Measurements from ENCODE around the gene MARF1. TPM values are rescaled to one million over a fixed set of nuclear protein-coding genes. Genes with fewer than 3 reads are reported as not detected.
"Not testable (repeated sequence)": the region's sequence is repeated elsewhere in the genome, so short reads cannot be mapped to it uniquely, and the experiment has no call there.

Gene MARF1
- total RNA-seq, 1 experiment from 2014 or later: 68.1 TPM

DNA sequence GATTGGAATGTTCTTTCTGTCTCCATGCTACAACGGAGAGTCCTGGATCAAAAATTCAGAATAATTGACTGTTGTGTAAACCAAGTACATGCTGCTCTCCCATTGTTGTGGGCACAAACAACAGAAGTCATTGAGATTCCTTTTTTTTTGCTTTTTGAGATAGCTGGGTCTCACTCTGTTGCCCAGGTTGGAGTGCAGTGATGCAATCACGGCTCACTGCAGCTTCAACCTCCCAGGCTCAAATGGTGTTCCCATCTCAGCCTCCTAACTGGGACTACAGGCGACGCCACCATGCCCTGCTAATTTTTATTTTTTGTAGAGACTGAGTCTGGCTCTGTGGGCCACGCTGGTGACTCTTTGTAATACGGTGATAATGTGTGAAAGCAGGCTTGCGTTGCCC is 31.6 kb upstream of the MARF1 start:
- intact Hi-C loops (cut with micrococcal nuclease; ENCODE audit: unreplicated experiment): no loop called here
- CTCF ChIA-PET: no interaction called here
- Histone ChIP-seq H3K9me3 (ENCODE audit: insufficient read depth, low read depth) (no peaks in the 10 kb centered on the region), H3K4me1 (replicated peaks; ENCODE audit: insufficient read depth) (peaks cover 22% of the 10 kb centered on the region), H3K4me3 (no peak overlapping the region), H3K27me3 (ENCODE audit: insufficient read depth, low read depth) (no peaks in the 10 kb centered on the region), H3K4me2 (no peak overlapping the region), H3F3A (ENCODE audit: insufficient read depth, low read depth) (peaks cover 40% of the 10 kb centered on the region), H2AFZ (no peak overlapping the region), H3K36me3 (ENCODE audit: low read depth) (peaks cover 20% of the 10 kb centered on the region), H3K79me2 (ENCODE audit: low read depth) (peaks cover 18% of the 10 kb centered on the region; the same call in 1 of the 2 replicates), H3K9me2 (ENCODE audit: insufficient read depth) (no peaks in the 10 kb centered on the region), H3K27ac (no peak overlapping the region), H4K20me1 (ENCODE audit: insufficient read depth) (no peaks in the 10 kb centered on the region)
- no TSS peak for BruUV-seq (replicated peaks)
- DNase-seq: no peak
- TF ChIP-seq EZH2 (IDR thresholded peaks at IDR 0.05; ENCODE audit: low read depth) (no peak), CTCF (conservative IDR thresholded peaks at IDR 0.05) (no peak)
- POLR2A ChIA-PET (ENCODE audit: unreplicated experiment): no interaction called here

DNA sequence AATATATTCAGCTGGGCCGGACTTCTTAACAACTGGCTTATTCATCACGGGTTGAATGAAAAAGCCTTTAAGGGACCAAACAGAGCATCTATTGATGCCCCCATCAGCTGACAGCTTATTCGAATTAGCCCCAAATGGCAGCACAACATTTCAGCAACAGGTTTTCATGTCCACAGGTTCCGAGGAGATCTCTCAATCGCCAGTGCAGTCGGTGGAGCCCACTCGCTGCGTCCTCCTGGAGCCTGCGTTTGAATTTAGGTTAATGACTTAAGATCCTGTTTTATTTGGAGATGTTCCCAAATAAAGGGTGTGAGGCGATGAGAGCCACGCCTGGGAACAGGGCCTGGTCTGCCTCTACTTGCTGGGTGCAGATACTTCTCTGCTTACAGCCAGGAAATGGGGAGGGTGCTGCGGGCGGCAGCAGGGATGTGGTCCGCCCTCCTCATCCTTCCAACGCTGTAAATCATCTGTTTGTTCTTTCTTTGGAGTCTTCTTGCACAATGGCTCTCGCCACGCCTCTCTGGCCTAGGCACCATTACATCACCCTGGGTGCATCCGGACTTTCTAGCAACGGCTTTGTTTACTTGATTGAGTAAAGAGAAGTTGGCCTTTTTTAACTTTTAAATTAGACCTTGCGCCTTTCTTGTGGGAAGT is 29.7 kb upstream of the MARF1 start:
- no peaks in the 10 kb centered on the region for H4K20me1 ChIP-seq (ENCODE audit: insufficient read depth)
- H3K27ac ChIP-seq: peak overlapping the region; percentile 41
- CTCF ChIA-PET: interaction anchor here (0.6 kb wide), 1 partner anchor 20 kb away, joined by 3 read pairs; no protein-coding TSS in a partner anchor
- no peaks in the 10 kb centered on the region for H3K9me2 ChIP-seq (ENCODE audit: insufficient read depth)
- no peak overlapping the region for H2AFZ ChIP-seq
- intact Hi-C loops (cut with micrococcal nuclease; ENCODE audit: unreplicated experiment): no loop called here
- peaks cover 20% of the 10 kb centered on the region for H3K36me3 ChIP-seq (ENCODE audit: low read depth)
- H3K27me3 ChIP-seq (ENCODE audit: insufficient read depth, low read depth): no peaks in the 10 kb centered on the region
- no peak for TF ChIP-seq CTCF (conservative IDR thresholded peaks at IDR 0.05)
- no peak for TF ChIP-seq EZH2 (IDR thresholded peaks at IDR 0.05; ENCODE audit: low read depth)
- H3K4me1 ChIP-seq (replicated peaks; ENCODE audit: insufficient read depth): peaks cover 22% of the 10 kb centered on the region
- peaks cover 34% of the 10 kb centered on the region for H3F3A ChIP-seq (ENCODE audit: insufficient read depth, low read depth)
- H3K79me2 ChIP-seq (ENCODE audit: low read depth): peaks cover 18% of the 10 kb centered on the region; the same call in 1 of the 2 replicates
- POLR2A ChIA-PET (ENCODE audit: unreplicated experiment): interaction anchor here (0.6 kb wide), 1 partner anchor 25 kb away, joined by 7 read pairs; no protein-coding TSS in a partner anchor
- no peak overlapping the region for H3K4me3 ChIP-seq
- H3K4me2 ChIP-seq: peak overlapping the region; percentile 43
- DNase-seq: peak; percentile 84 to 85
- no TSS peak for BruUV-seq (replicated peaks)
- no peaks in the 10 kb centered on the region for H3K9me3 ChIP-seq (ENCODE audit: insufficient read depth, low read depth)

DNA sequence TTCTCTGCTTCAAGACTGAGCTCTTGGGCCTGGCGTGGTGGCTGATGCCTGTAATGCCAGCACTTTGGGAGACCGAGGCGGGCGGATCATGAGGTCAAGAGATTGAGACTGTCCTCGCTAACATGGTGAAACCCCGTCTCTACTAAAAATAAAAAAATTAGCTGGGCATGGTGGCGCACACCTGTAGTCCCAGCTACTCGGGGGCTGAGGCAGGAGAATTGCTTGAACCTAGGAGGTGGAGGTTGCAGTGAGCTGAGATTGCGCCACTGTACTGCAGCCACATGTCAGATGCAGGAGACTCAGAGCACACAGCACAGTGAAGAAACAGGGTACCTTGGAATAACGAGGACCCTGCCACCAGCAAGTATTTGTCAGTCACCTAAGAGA is 29.2 kb upstream of the MARF1 start:
- H4K20me1 ChIP-seq (ENCODE audit: insufficient read depth); H3K9me3 ChIP-seq (ENCODE audit: insufficient read depth, low read depth); H2AFZ ChIP-seq; H3K4me3 ChIP-seq; BruUV-seq (replicated peaks); H3K27me3 ChIP-seq (ENCODE audit: insufficient read depth, low read depth); DNase-seq; intact Hi-C loops (cut with micrococcal nuclease; ENCODE audit: unreplicated experiment); H3K9me2 ChIP-seq (ENCODE audit: insufficient read depth): not testable (repeated sequence)
- H3K27ac ChIP-seq: peak overlapping the region; percentile 41
- ChIA-PET CTCF (interaction anchor here (0.6 kb wide), 2 partner anchors 19 to 57 kb away, joined by 3 to 8 read pairs; no protein-coding TSS in a partner anchor), POLR2A (ENCODE audit: unreplicated experiment) (interaction anchor here (0.6 kb wide), 1 partner anchor 24 kb away, joined by 7 read pairs; no protein-coding TSS in a partner anchor)
- peak overlapping the region; percentile 35 for H3K4me2 ChIP-seq
- peaks cover 18% of the 10 kb centered on the region; the same call in 1 of the 2 replicates for H3K79me2 ChIP-seq (ENCODE audit: low read depth)
- peaks cover 22% of the 10 kb centered on the region for H3K4me1 ChIP-seq (replicated peaks; ENCODE audit: insufficient read depth)
- peaks cover 34% of the 10 kb centered on the region for H3F3A ChIP-seq (ENCODE audit: insufficient read depth, low read depth)
- peaks cover 23% of the 10 kb centered on the region; the same call in 1 of the 2 replicates for H3K36me3 ChIP-seq (ENCODE audit: low read depth)
